HepG2 (cell line): Measurements from ENCODE around the gene LRRC34. TPM values are rescaled to one million over a fixed set of nuclear protein-coding genes. Genes with fewer than 3 reads are reported as not detected.

ENCODE experiments used
- FOXA3 ChIP-seq: IDR thresholded peaks from 2 replicates; pipeline ENCODE4 v1.6.1; 2016; ENCODE audit warnings: missing genetic modification reagents, missing compliant biosample characterization
- GABPB1 ChIP-seq: IDR thresholded peaks from 2 replicates; pipeline ENCODE4 v1.6.1; 2016; ENCODE audit warnings: mild to moderate bottlenecking, missing genetic modification reagents, moderate library complexity, missing compliant biosample characterization
- KLF16 ChIP-seq, 2 experiments: sonication (generic) in 1 of 2; formaldehyde crosslinking in 1 of 2; IDR thresholded peaks; 2 replicates each; pipeline versions ENCODE4 v1.6.1 to v1.8.0; 2016 to 2023; ENCODE audit warnings: missing genetic modification reagents in 2 of 2, missing compliant biosample characterization in 1 of 2
- KMT2A ChIP-seq: sonication (generic); formaldehyde crosslinking; IDR thresholded peaks from 2 replicates; pipeline ENCODE4 v1.4.0; 2020; ENCODE audit warnings: missing genetic modification reagents
- MAZ ChIP-seq, 2 experiments: sonication (generic) in 1 of 2; formaldehyde crosslinking in 1 of 2; IDR thresholded peaks; 2 replicates each; pipeline versions ENCODE4 v1.5.0 to v1.6.1; 2012 to 2020; ENCODE audit warnings: low read depth in 2 of 2, mild to moderate bottlenecking in 2 of 2, borderline replicate concordance in 1 of 2, improper control_type of control experiment in 1 of 2, low read length in 1 of 2, missing genetic modification reagents in 1 of 2, moderate library complexity in 1 of 2
- MBD4 ChIP-seq: IDR thresholded peaks from 2 replicates; pipeline ENCODE4 v1.6.1; 2012; ENCODE audit warnings: low read length, inconsistent platforms, borderline replicate concordance
- NFE2L2 ChIP-seq: fragments of 150-350 bp; IDR thresholded peaks from 2 replicates; pipeline ENCODE4 v1.6.1; 2014; ENCODE audit warnings: low read length
- RERE ChIP-seq: IDR thresholded peaks from 2 replicates; pipeline ENCODE4 v1.6.1; 2016; ENCODE audit warnings: low read depth, missing genetic modification reagents, missing compliant biosample characterization
- SAFB2 ChIP-seq: sonication (generic); formaldehyde crosslinking; IDR thresholded peaks from 2 replicates; pipeline ENCODE4 v1.5.1; 2020; ENCODE audit warnings: missing genetic modification reagents, low read depth, mild to moderate bottlenecking, borderline replicate concordance
- SKIL ChIP-seq: sonication (generic); formaldehyde crosslinking; IDR thresholded peaks from 2 replicates; pipeline ENCODE4 v1.8.0; 2022; ENCODE audit warnings: missing genetic modification reagents, mild to moderate bottlenecking, moderate library complexity, borderline replicate concordance
- SMARCC2 ChIP-seq: fragments of 450-650 bp; IDR thresholded peaks from 2 replicates; pipeline ENCODE4 v1.6.1; 2017; ENCODE audit warnings: antibody characterized with exemption, mild to moderate bottlenecking
- SP5 ChIP-seq: IDR thresholded peaks from 2 replicates; pipeline ENCODE4 v1.6.1; 2016; ENCODE audit warnings: low read depth, borderline replicate concordance
- ZFP36 ChIP-seq: fragments of 150-350 bp; IDR thresholded peaks from 2 replicates; pipeline ENCODE4 v1.6.1; 2018; ENCODE audit warnings: borderline replicate concordance, low read length, low read depth; ENCODE audit not compliant: partially characterized antibody
- ZFP82 ChIP-seq: sonication (generic); formaldehyde crosslinking; IDR thresholded peaks from 2 replicates; pipeline ENCODE4 v1.5.1; 2020; ENCODE audit warnings: mild to moderate bottlenecking, missing genetic modification reagents, borderline replicate concordance
- ZNF12 ChIP-seq: sonication (generic); formaldehyde crosslinking; IDR thresholded peaks from 2 replicates; pipeline ENCODE4 v1.5.0; 2020; ENCODE audit warnings: missing genetic modification reagents
- ZNF230 ChIP-seq: sonication (generic); formaldehyde crosslinking; IDR thresholded peaks from 2 replicates; pipeline ENCODE4 v1.4.0; 2020; ENCODE audit warnings: mild to moderate bottlenecking, missing genetic modification reagents
- ZNF263 ChIP-seq: sonication (generic); formaldehyde crosslinking; IDR thresholded peaks from 2 replicates; pipeline ENCODE4 v1.4.0; 2020; ENCODE audit warnings: missing genetic modification reagents
- ZNF484 ChIP-seq: sonication (generic); formaldehyde crosslinking; IDR thresholded peaks from 2 replicates; pipeline ENCODE4 v1.5.1; 2020; ENCODE audit warnings: mild to moderate bottlenecking, low read depth, missing genetic modification reagents, borderline replicate concordance
- ZNF772 ChIP-seq: sonication (generic); formaldehyde crosslinking; IDR thresholded peaks from 2 replicates; pipeline ENCODE4 v1.5.0; 2020; ENCODE audit warnings: mild to moderate bottlenecking, missing genetic modification reagents
- ZNF792 ChIP-seq: IDR thresholded peaks from 2 replicates; pipeline ENCODE4 v1.6.1; 2016
- ZNF883 ChIP-seq: sonication (generic); formaldehyde crosslinking; IDR thresholded peaks from 2 replicates; pipeline ENCODE4 v1.5.1; 2020; ENCODE audit warnings: mild to moderate bottlenecking, missing genetic modification reagents; ENCODE audit errors: not compliant biosample characterization
- polyA plus RNA-seq, 8 experiments: library from polyadenylated mRNA; depleted of rRNA in 3 of 8; stranded (reverse) in 7 of 8; unstranded in 1 of 8; fragments of >200 nt; fragmentation: Illumina TruSeq in 4 of 8; extraction: Trizol in 4 of 8; gene quantifications; 2 replicates each; pipeline versions ENCODE4 v1.2.1 to v1.2.3, GENCODE V29; 2011 to 2016; ENCODE audit warnings: low read depth in 4 of 8, missing spikeins in 1 of 8, mixed read lengths in 1 of 8; ENCODE audit not compliant: insufficient read depth in 1 of 8
- total RNA-seq, 5 experiments: library from RNA; depleted of rRNA; stranded (reverse); fragments of >200 nt; fragmentation: Illumina TruSeq; extraction: Trizol; gene quantifications; 2 replicates each; pipeline ENCODE4 v1.2.3, GENCODE V29; 2016; ENCODE audit warnings: low read depth in 1 of 5
- TF ChIP-seq, protein P1 (sequence below): sonication (generic); formaldehyde crosslinking; IDR thresholded peaks from 2 replicates; pipeline ENCODE4 v1.5.0; 2020; ENCODE audit warnings: missing genetic modification reagents, mild to moderate bottlenecking, borderline replicate concordance

The LRRC34 gene
- total and polyA plus RNA-seq, 2 of the 13 experiments (the other 11 are each of a cell fraction or from before 2014, with no cell fraction given): not detected

- TF ChIP-seq RERE (CRISPR knock-in tag): no peak
- TF ChIP-seq ZNF484 (CRISPR knock-in tag): no peak
- TF ChIP-seq ZNF792 (CRISPR knock-in tag): no peak
- no peak for TF ChIP-seq GABPB1 (CRISPR knock-in tag)
- no peak for TF ChIP-seq FOXA3 (CRISPR knock-in tag)
- TF ChIP-seq KLF16 (CRISPR knock-in tag; IDR thresholded peaks at IDR 0.05): no peak
- TF ChIP-seq MBD4: no peak
- TF ChIP-seq KMT2A: no peak
- TF ChIP-seq, protein P1, sequence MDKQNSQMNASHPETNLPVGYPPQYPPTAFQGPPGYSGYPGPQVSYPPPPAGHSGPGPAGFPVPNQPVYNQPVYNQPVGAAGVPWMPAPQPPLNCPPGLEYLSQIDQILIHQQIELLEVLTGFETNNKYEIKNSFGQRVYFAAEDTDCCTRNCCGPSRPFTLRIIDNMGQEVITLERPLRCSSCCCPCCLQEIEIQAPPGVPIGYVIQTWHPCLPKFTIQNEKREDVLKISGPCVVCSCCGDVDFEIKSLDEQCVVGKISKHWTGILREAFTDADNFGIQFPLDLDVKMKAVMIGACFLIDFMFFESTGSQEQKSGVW: no peak
- TF ChIP-seq ZFP82: no peak
- TF ChIP-seq NFE2L2: no peak
- TF ChIP-seq ZNF883: no peak
- no peak for TF ChIP-seq ZNF12 (CRISPR knock-in tag)
- 0 out of 2 replicates have a peak, but pooled peaks have one; percentile 19 for TF ChIP-seq ZNF263 (CRISPR knock-in tag)
- TF ChIP-seq SAFB2 (CRISPR knock-in tag): 0 out of 2 replicates have a peak, but pooled peaks have one; percentile 46
- TF ChIP-seq ZNF772 (CRISPR knock-in tag): no peak
- no peak for TF ChIP-seq ZNF230
- TF ChIP-seq MAZ (IDR thresholded peaks at IDR 0.05; ENCODE audit: borderline replicate concordance, low read depth, low read length): no peak
- no peak for TF ChIP-seq MAZ (CRISPR knock-in tag; IDR thresholded peaks at IDR 0.05; ENCODE audit: low read depth)
- no peak for TF ChIP-seq SMARCC2
- no peak for TF ChIP-seq SP5 (CRISPR knock-in tag)
- TF ChIP-seq ZFP36: no peak
- TF ChIP-seq SKIL (CRISPR knock-in tag): no peak
Measured at GRCh38 chr3:169764312-169764881, 48.3 kb downstream of the LRRC34 start (continued).
